HG02798 (cell line): ENCODE data around the gene BBLN.
"Not testable (repeated sequence)": the region's sequence is repeated elsewhere in the genome, so short reads cannot be mapped to it uniquely, and the experiment has no call there.

ENCODE experiments used
- ATAC-seq: cut with Tn5 transposase; IDR thresholded peaks from one replicate; pipeline ENCODE4 v1.9.1; 2021; ENCODE audit warnings: mild to moderate bottlenecking; ENCODE audit not compliant: unreplicated experiment, poor library complexity

The BBLN gene

GRCh38 chr9:128160603-128160987, 530 bp downstream of the BBLN start:
- ATAC-seq: peak; percentile 3

GRCh38 chr9:128161215-128161902, 1.3 kb downstream of the BBLN start:
- ATAC-seq: no peak

DNA sequence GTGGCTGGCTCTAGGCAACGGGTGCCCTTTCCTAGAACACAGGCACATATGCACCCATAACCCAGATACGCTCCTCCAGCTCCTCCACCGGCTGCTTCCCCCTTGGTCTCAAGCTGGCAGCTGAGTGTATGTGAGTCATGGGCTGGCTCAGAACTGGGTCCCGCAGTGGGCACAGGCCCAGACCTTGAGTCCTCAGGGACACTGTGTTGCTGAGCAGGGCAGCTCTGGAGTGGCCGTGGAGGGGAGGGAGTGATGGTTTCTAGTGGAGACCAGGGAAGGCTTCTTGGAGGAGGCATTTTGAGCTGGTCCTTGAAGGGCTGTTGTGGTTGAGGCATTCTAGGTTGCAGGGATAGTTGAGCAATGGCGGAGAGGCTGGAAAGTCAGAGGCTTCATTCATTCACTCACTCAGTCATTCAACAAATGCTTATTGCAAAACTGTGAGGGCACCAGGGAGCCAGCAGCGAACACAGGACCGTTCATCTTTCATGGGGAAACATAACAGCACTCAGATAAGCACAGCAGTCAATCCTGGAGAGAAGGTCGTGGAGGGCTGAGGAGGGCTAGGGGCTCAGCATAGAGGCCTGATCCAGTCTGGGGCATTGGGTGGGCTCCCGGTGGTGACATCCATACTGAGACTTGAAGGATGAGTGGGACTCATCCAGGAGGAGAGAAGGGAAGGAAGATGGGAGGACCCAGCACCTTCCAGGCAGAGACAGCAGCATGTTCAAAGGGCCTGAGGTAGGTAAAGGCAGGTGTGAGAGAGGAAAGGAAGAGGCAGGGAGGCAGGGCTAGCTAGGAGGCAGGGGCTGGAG, 2.4 kb downstream of the BBLN start:
- no peak for ATAC-seq

- no peak for ATAC-seq
Measured at GRCh38 chr9:128163027-128163515, 3.0 kb downstream of the BBLN start.

GRCh38 chr9:128163523-128164306, 3.6 kb downstream of the BBLN start:
- ATAC-seq: no peak

GRCh38 chr9:128164307-128164885, 4.3 kb downstream of the BBLN start:
- ATAC-seq: no peak

DNA sequence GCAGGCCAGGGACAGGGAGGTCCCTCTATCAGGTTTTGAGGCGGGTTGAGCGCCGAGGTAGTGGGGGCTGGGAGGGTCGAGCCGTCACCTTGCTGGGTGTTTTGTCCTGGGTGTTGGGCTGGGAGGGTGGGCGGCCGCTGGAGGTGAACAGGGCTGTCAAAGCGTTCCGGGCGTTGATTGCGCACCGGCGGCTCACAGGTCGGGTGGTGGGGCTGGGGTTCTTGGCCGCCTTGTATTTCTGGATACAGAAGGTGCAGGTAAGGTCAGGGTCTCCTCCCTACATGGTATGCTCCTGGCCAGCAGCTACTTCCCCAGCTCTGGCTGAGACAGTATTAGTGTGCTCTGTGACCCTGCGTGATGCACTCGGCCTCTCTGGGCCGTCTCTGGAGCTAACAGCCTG, 6.1 kb downstream of the BBLN start:
- ATAC-seq: no peak

DNA sequence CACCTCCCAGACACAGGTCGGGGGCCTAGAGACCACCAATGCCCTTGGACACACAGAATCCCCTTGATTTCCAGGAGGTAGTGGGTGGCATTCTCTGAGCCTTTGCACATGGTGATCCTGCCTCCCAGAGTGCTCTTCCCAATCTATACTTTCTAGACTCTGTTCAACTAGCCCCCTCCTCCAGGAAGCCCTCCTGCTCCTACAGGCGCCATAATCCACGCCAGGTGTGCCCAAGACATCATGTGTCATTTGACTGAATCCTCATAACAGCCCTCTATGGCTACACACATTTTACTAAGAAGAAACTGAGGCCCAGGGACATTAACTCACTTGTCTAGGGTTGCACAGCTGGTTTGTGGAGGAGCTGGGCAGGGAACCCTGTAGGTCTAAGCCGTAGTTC, 7.1 kb downstream of the BBLN start:
- ATAC-seq: no peak

- ATAC-seq: no peak
Measured at GRCh38 chr9:128168731-128169308, 8.8 kb downstream of the BBLN start.

- ATAC-seq: no peak
Measured at GRCh38 chr9:128169492-128169891, 9.4 kb downstream of the BBLN start.

- no peak for ATAC-seq
Measured at GRCh38 chr9:128169925-128170324, 9.9 kb downstream of the BBLN start.

DNA sequence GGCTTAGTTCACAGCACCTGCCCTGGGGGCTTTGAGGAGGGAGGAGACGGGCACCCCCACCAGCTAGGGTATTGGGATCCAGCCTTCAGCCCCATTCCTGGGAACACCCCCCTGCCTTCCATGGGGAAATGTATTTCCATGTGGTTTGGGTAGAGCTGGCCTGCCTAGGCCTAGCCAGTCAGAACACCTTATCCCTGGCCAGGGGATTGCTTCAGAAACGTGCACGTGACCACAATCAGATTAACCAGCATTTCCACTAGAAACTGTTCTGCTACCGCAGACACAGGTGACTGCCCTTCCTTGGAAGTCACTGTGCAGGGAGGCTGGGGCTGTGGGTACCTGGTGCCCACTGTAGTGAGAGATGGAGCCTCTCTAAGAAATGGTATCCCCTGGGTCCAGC, 14.0 kb downstream of the BBLN start:
- ATAC-seq: no peak

GRCh38 chr9:128175102-128175563, 15.1 kb downstream of the BBLN start:
- no peak for ATAC-seq

- ATAC-seq: no peak
Measured at GRCh38 chr9:128175726-128176125, 15.7 kb downstream of the BBLN start.

DNA sequence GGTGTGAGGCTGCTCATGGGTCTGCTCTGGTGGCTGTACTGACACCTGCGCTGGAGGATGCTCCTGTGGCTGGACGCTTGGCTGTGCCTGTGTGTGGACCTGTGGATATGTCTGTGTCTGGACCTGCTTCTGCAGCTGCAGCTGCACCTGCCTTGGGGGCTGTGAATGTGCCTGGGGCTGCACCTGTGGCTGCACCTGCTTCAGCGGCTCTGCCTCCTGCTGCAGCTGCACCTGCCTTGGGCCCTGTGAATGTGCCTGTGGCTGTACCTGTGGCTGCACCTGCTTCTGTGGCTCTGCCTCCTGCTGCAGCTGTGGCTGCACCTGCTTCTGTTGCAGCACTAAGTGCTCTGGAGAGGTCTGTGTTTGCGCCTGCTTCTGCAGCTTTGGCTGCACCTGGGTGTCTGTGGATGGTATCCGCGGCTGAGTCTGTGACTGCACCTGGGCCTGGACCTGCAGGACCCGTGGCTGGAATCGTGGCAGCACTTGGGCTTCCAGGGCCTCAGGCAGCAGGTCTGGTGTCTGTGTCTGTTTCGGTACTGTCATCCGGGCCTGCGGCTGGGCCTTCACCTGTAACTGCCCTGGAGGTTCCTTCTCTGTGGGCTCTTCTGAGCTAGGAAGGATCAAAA, 18.9 kb downstream of the BBLN start:
- ATAC-seq: no peak

GRCh38 chr9:128180001-128180400, 19.9 kb downstream of the BBLN start:
- no peak for ATAC-seq

- ATAC-seq: no peak
Measured at GRCh38 chr9:128180447-128180846, 20.4 kb downstream of the BBLN start.

GRCh38 chr9:128181480-128181879, 21.4 kb downstream of the BBLN start:
- not testable (repeated sequence) for ATAC-seq

- ATAC-seq: no peak
Measured at GRCh38 chr9:128182893-128183588, 23.0 kb downstream of the BBLN start.
